ENCODE data around the gene AHDC1.

DNA sequence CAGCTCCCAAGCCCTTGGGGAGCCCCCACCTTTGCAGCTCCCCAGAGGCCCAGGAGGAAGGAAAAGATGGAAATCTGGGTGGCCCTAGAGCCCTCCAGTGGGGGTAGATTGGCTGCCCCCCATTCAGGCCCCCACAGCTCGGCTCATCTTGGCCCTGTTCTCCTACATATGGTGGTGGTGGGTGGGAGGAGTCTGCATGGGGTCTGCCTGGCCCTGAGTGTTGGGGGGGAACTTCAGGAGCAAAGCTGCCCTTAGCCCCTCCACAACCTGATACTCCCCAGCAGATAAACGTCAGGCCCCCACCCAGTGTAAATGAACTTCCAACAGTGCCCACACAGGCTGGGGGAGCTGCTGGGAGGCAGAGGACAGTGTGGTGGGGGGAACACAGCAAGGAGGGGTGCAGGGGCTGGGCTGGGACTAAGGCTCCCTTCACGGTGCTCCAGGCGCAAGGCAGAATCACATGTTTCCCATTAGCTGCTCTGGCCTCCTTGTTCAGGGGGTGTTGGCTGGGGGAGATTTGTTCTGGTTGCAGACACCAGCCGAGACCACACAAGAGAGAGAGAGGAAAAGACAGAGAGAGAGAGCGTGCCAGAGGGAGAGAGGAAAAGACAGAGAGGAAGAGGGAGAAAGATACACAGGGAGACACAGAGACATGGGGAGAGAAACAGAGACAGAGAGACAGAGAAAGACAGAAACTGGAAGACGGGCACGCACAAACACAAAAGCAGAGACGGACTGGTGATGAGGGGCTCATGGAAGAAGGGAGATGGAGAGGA, 42.6 kb downstream of the AHDC1 start:
- no peak for TF ChIP-seq ZNF114 (tag by site-specific recombination; IDR thresholded peaks at IDR 0.05)
- no peak for TF ChIP-seq CTCF (tag by site-specific recombination; IDR thresholded peaks at IDR 0.05)
- TF ChIP-seq ZNF274 (IDR thresholded peaks at IDR 0.05; ENCODE audit: low read length) = no peak
- no peak for TF ChIP-seq ZNF274 (tag by site-specific recombination; IDR thresholded peaks at IDR 0.05; ENCODE audit: borderline replicate concordance)
- no peak for TF ChIP-seq ZNF792 (tag by site-specific recombination; IDR thresholded peaks at IDR 0.05)
- TF ChIP-seq ZNF776 (tag by site-specific recombination; IDR thresholded peaks at IDR 0.05; ENCODE audit: borderline replicate concordance) = no peak
